GM23338 (cell line): Measurements from ENCODE around the gene DNAL4. TPM values are rescaled to one million over a fixed set of nuclear protein-coding genes. Genes with fewer than 3 reads are reported as not detected.

Experiments used
- ATAC-seq: fragments of 200-7000 bp; cut with Tn5 transposase; 3 replicates; pipeline ENCODE4 v1.9.1; 2020
- DNase-seq: peaks from one replicate; pipeline ENCODE4 v3.0.0-alpha.2; 2015; ENCODE audit warnings: low spot score
- H2AFZ ChIP-seq: fragments of 200-600 bp; sonication (generic); 2 replicates; pipeline ENCODE4 v1.8.0; 2016; ENCODE audit warnings: antibody characterized with exemption, mild to moderate bottlenecking, moderate library complexity
- H3F3A ChIP-seq: fragments of 200-600 bp; sonication (generic); replicated peaks from 2 replicates; pipeline ENCODE4 v1.8.0; 2017; ENCODE audit warnings: antibody characterized with exemption, mixed run types, low read depth
- H3K27ac ChIP-seq: fragments of 200-600 bp; sonication (generic); 2 replicates; pipeline ENCODE4 v1.6.1; 2016; ENCODE audit warnings: low read depth
- H3K27me3 ChIP-seq: fragments of 200-600 bp; sonication (generic); 2 replicates; pipeline ENCODE4 v1.8.0; 2016; ENCODE audit warnings: mild to moderate bottlenecking, mixed run types, moderate library complexity; ENCODE audit not compliant: insufficient read depth
- H3K36me3 ChIP-seq: fragments of 200-600 bp; sonication (generic); 2 replicates; pipeline ENCODE4 v1.8.0; 2016; ENCODE audit warnings: mild to moderate bottlenecking; ENCODE audit not compliant: insufficient read depth
- H3K4me1 ChIP-seq: fragments of 200-600 bp; sonication (generic); 2 replicates; pipeline ENCODE4 v1.8.0; 2016; ENCODE audit warnings: mild to moderate bottlenecking, moderate library complexity; ENCODE audit not compliant: insufficient read depth
- H3K4me2 ChIP-seq: fragments of 200-600 bp; sonication (generic); 2 replicates; pipeline ENCODE4 v1.7.1; 2017; ENCODE audit warnings: mixed run types
- H3K4me3 ChIP-seq: fragments of 200-600 bp; sonication (generic); 2 replicates; pipeline ENCODE4 v1.6.1; 2016; ENCODE audit warnings: mixed run types
- H3K79me2 ChIP-seq: fragments of 200-600 bp; sonication (generic); replicated peaks from 2 replicates; pipeline ENCODE4 v1.8.0; 2017; ENCODE audit warnings: mild to moderate bottlenecking; ENCODE audit not compliant: insufficient read depth
- H3K9me2 ChIP-seq: fragments of 200-600 bp; sonication (generic); 2 replicates; pipeline ENCODE4 v1.8.0; 2017; ENCODE audit not compliant: insufficient read depth
- H4K20me1 ChIP-seq: fragments of 200-600 bp; sonication (generic); replicated peaks from 2 replicates; pipeline ENCODE4 v1.8.0; 2017; ENCODE audit warnings: mild to moderate bottlenecking; ENCODE audit not compliant: insufficient read depth
- H3K27ac Mint-ChIP-seq: 2 replicates; pipeline ENCODE4 v1.8.0; 2020; ENCODE audit warnings: inconsistent platforms, mild to moderate bottlenecking, moderate library complexity, mixed read lengths
- H3K27me3 Mint-ChIP-seq: 3 replicates; pipeline ENCODE4 v1.8.0; 2022; ENCODE audit warnings: low read depth, mild to moderate bottlenecking, moderate library complexity, mixed read lengths, inconsistent platforms; ENCODE audit not compliant: insufficient read depth, poor library complexity
- H3K36me3 Mint-ChIP-seq: 3 replicates; pipeline ENCODE4 v1.8.0; 2021; ENCODE audit warnings: low read depth, mild to moderate bottlenecking, inconsistent platforms, moderate library complexity, mixed read lengths
- H3K4me1 Mint-ChIP-seq: 3 replicates; pipeline ENCODE4 v1.8.0; 2020; ENCODE audit warnings: mild to moderate bottlenecking, inconsistent platforms, mixed read lengths
- H3K4me3 Mint-ChIP-seq: 3 replicates; pipeline ENCODE4 v1.8.0; 2021; ENCODE audit warnings: moderate library complexity, mild to moderate bottlenecking, inconsistent platforms, mixed read lengths
- H3K9me3 Mint-ChIP-seq: 3 replicates; pipeline ENCODE4 v1.8.0; 2020; ENCODE audit warnings: moderate library complexity, mild to moderate bottlenecking, inconsistent platforms, mixed read lengths
- CREB1 ChIP-seq: fragments of 250-450 bp; sonication (Bioruptor Pico); IDR thresholded peaks from 2 replicates; pipeline ENCODE4 v1.5.0; 2020; ENCODE audit warnings: low read depth, mild to moderate bottlenecking, moderate library complexity
- CTCF ChIP-seq, 2 experiments: fragments of 200-600 bp in 1 of 2; sonication (generic) in 1 of 2; conservative IDR thresholded peaks; 2 replicates each; pipeline versions ENCODE4 v1.5.1 to v1.6.1; 2016 to 2017; ENCODE audit warnings: antibody characterized with exemption in 2 of 2, low read depth in 2 of 2, mild to moderate bottlenecking in 2 of 2, moderate library complexity in 1 of 2
- ETS1 ChIP-seq: IDR thresholded peaks from 2 replicates; pipeline ENCODE4 v1.6.1; 2016; ENCODE audit warnings: antibody characterized with exemption
- EZH2 ChIP-seq: fragments of 200-600 bp; sonication (generic); IDR thresholded peaks from one replicate; pipeline ENCODE4 v1.8.0; 2017; ENCODE audit warnings: antibody characterized with exemption, mild to moderate bottlenecking, low read depth; ENCODE audit not compliant: unreplicated experiment
- EZH2phosphoT487 ChIP-seq: fragments of 200-600 bp; sonication (generic); IDR thresholded peaks from one replicate; pipeline ENCODE4 v1.8.1; 2018; ENCODE audit warnings: antibody characterized with exemption; ENCODE audit not compliant: unreplicated experiment
- JUNB ChIP-seq: IDR thresholded peaks from one replicate; pipeline ENCODE4 v1.6.1; 2016; ENCODE audit warnings: antibody characterized with exemption; ENCODE audit not compliant: unreplicated experiment
- NANOG ChIP-seq: IDR thresholded peaks from 2 replicates; pipeline ENCODE4 v1.6.1; 2016; ENCODE audit warnings: antibody characterized with exemption, borderline replicate concordance
- POLR2AphosphoS5 ChIP-seq: IDR thresholded peaks from 2 replicates; pipeline ENCODE4 v1.6.1; 2016; ENCODE audit warnings: antibody characterized with exemption, low read depth
- REST ChIP-seq: IDR thresholded peaks from one replicate; pipeline ENCODE4 v1.6.1; 2018; ENCODE audit warnings: antibody characterized with exemption; ENCODE audit not compliant: unreplicated experiment
- STAT1 ChIP-seq: IDR thresholded peaks from one replicate; pipeline ENCODE4 v1.6.1; 2016; ENCODE audit warnings: antibody characterized with exemption; ENCODE audit not compliant: unreplicated experiment
- ZNF114 ChIP-seq: fragments of 250-450 bp; sonication (Bioruptor Pico); IDR thresholded peaks from 2 replicates; pipeline ENCODE4 v1.5.0; 2020; ENCODE audit warnings: mild to moderate bottlenecking, moderate library complexity
- ZNF331 ChIP-seq: fragments of 250-450 bp; sonication (Bioruptor Pico); IDR thresholded peaks from 2 replicates; pipeline ENCODE4 v1.5.0; 2020; ENCODE audit warnings: low read depth, mild to moderate bottlenecking, moderate library complexity
- ZNF462 ChIP-seq: fragments of 250-450 bp; sonication (Bioruptor Pico); IDR thresholded peaks from 2 replicates; pipeline ENCODE4 v1.5.0; 2020; ENCODE audit warnings: mild to moderate bottlenecking, moderate library complexity
- polyA plus RNA-seq: library from polyadenylated mRNA; unstranded; fragments of >200 nt; fragmentation: Nextera tagmentation; extraction: Ambion mirVana; gene quantifications from 2 replicates; pipeline ENCODE4 v1.2.1, GENCODE V29; 2016
- total RNA-seq: library from RNA; depleted of rRNA; stranded (reverse); fragments of >200 nt; shearing (Covaris generic); gene quantifications from 2 replicates; pipeline ENCODE4 v1.2.3, GENCODE V29; 2014

The DNAL4 gene
- total and polyA plus RNA-seq, 2 experiments from 2014 or later, result 9.3 to 10.0 TPM

- Mint-ChIP-seq H3K27me3 (peaks cover 14% of the 10 kb centered on the region), H3K27ac (no peak overlapping the region), H3K4me3 (no peak overlapping the region), H3K9me3 (no peaks in the 10 kb centered on the region), H3K4me1 (peaks cover 4% of the 10 kb centered on the region; the same call in 2 of the 3 replicates), H3K36me3 (no peaks in the 10 kb centered on the region)
- 0 out of 3 replicates have a peak, but pooled peaks have one; percentile 26 for ATAC-seq
- no peaks in the 10 kb centered on the region for H3F3A ChIP-seq
- TF ChIP-seq ZNF462 (CRISPR knock-in tag), result no peak
- no peak for TF ChIP-seq CREB1
- no peak for TF ChIP-seq REST
- TF ChIP-seq ZNF114 (CRISPR knock-in tag), result no peak
- no peak for TF ChIP-seq CTCF (conservative IDR thresholded peaks at IDR 0.05; ENCODE audit: low read depth in 2 of 2)
- no peak for TF ChIP-seq EZH2phosphoT487
- TF ChIP-seq POLR2AphosphoS5, result no peak
- TF ChIP-seq JUNB, result no peak
- no peak for TF ChIP-seq STAT1
- TF ChIP-seq NANOG, result no peak
- no peak for TF ChIP-seq ETS1
- no peak for TF ChIP-seq ZNF331
- TF ChIP-seq EZH2, result no peak
- H3K27me3 ChIP-seq, result no peaks in the 10 kb centered on the region
- no peaks in the 10 kb centered on the region for H4K20me1 ChIP-seq
- H3K27ac ChIP-seq, result no peak overlapping the region
- H3K36me3 ChIP-seq, result no peaks in the 10 kb centered on the region
- H3K79me2 ChIP-seq, result no peaks in the 10 kb centered on the region
- no peaks in the 10 kb centered on the region for H3K9me2 ChIP-seq
- no peak overlapping the region for H3K4me2 ChIP-seq
- no peak for DNase-seq
- no peaks in the 10 kb centered on the region for H3K4me1 ChIP-seq
- H2AFZ ChIP-seq, result no peak overlapping the region
- H3K4me3 ChIP-seq, result no peak overlapping the region
These were observed 21.9 kb upstream of the DNAL4 start for GRCh38 chr22:38815842-38816241.
